Kidney (tissue), 14 donors: Measurements from ENCODE around the gene GCAT. TPM values are rescaled to one million over a fixed set of nuclear protein-coding genes. Genes with fewer than 3 reads are reported as not detected.

ENCODE experiments used
- DNase-seq, 5 donors: peaks; one replicate each; pipeline ENCODE4 v3.0.0-alpha.2; 2013 to 2020
- FAIRE-seq: peaks from 2 replicates; lab custom pipeline; 2012; peaks lifted over from hg19 to GRCh38; lab: Jason Lieb, UNC
- H3K27ac ChIP-seq, 2 donors: one replicate each; pipeline ENCODE4 v1.7.0; 2013; ENCODE audit warnings: low read depth in 2 of 2, low read length in 2 of 2, inconsistent platforms in 1 of 2
- H3K27me3 ChIP-seq: one replicate; pipeline ENCODE4 v1.7.1; 2013; ENCODE audit warnings: low read length, inconsistent platforms; ENCODE audit not compliant: control insufficient read depth, insufficient read depth
- H3K36me3 ChIP-seq, 3 donors: one replicate each; pipeline versions ENCODE4 v1.7.0 to v1.7.1; 2013; ENCODE audit warnings: low read length in 3 of 3, control low read depth in 1 of 3, inconsistent platforms in 1 of 3; ENCODE audit not compliant: insufficient read depth in 3 of 3, control insufficient read depth in 2 of 3
- H3K4me1 ChIP-seq, 3 donors: one replicate each; pipeline versions ENCODE4 v1.7.0 to v1.7.1; 2013; ENCODE audit warnings: low read length in 3 of 3, inconsistent platforms in 1 of 3, low read depth in 1 of 3; ENCODE audit not compliant: control insufficient read depth in 2 of 3, insufficient read depth in 2 of 3
- H3K4me3 ChIP-seq, 3 donors: one replicate each; pipeline versions ENCODE4 v1.7.0 to v1.8.1; 2013; ENCODE audit warnings: low read length in 3 of 3, control low read depth in 1 of 3, inconsistent platforms in 1 of 3
- H3K9ac ChIP-seq, 3 donors: one replicate each; pipeline versions ENCODE4 v1.7.0 to v1.7.1; 2013; ENCODE audit warnings: low read length in 3 of 3, control low read depth in 1 of 3, inconsistent platforms in 1 of 3
- H3K9me3 ChIP-seq, 3 donors: one replicate each; pipeline versions ENCODE4 v1.7.0 to v1.7.1; 2013; ENCODE audit warnings: low read length in 3 of 3, control low read depth in 1 of 3, inconsistent platforms in 1 of 3; ENCODE audit not compliant: control insufficient read depth in 2 of 3, insufficient read depth in 1 of 3
- intact Hi-C: fragments of 100-400 bp; cut with DNase I; formaldehyde crosslinking; loops from one replicate; pipeline ENCODE4 v1.11.1; 2022
- polyA plus RNA-seq: library from polyadenylated mRNA; stranded (reverse); fragments of 350-450 nt; fragmentation: Illumina TruSeq; extraction: RNeasy Lipid Tissue Mini Kit (QIAGEN cat#74804); gene quantifications from one replicate; pipeline ENCODE4 v1.2.3, GENCODE V29; 2014; ENCODE audit warnings: low read depth, low replicate concordance; ENCODE audit not compliant: insufficient read depth
- total RNA-seq: library from RNA; stranded (reverse); fragmentation: NEBNext Ultra II Directional; extraction: Animal tissue kit (Norgen Biotek cat#: 25700); gene quantifications from one replicate; pipeline ENCODE4 v1.2.1, GENCODE V29; 2021
- TF ChIP-seq, protein P1 (sequence below): IDR thresholded peaks from 3 replicates; pipeline ENCODE4 v1.5.1; 2012; ENCODE audit warnings: mild to moderate bottlenecking, moderate library complexity, borderline replicate concordance; ENCODE audit not compliant: insufficient read depth; ENCODE audit errors: extremely low read depth
- donor health status: control.
- donor health status: control.
- donor health status: control.
- donor health status: control.
- donor health status: control.
- donor health status: DM: yes; HTN: yes; CAD: no.
- donor health status: Normal renal cell carcinoma (clear cell type).

The GCAT gene
- total and polyA plus RNA-seq, 2 donors from 2014 or later: 8.9 to 35.9 TPM

DNA sequence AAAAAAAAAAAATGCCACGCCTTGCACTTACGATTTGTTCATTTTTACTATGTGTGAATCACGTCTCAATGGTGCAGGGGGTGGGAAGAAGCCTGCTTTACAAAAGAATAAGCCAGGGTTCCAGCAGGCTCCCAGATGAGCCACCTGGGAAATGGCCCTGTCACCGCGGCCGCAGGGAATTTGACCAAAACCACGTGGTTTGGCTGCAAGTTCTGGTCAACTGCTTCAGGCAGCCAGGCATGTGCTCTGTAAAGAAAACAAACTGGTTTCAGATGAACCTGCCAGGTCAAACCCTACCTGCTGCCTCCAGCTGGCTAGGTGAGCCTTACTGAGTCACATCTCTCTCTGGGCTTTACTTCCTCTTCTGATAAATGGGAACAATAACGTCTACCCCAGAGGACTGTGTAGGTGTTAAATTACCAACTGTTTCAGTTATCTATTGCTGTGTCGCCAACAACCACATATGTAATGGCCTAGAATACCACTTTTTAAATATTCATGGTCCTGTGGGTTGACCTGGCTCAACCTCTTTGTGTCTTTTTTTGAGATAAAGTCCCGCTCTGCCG, 30.5 kb upstream of the GCAT start:
- FAIRE-seq (peak; percentile 13), DNase-seq (peak; percentile 67 to 93 (median 82))
- Histone ChIP-seq H3K36me3 (peaks cover 0 to 5% (median 0%) of the 10 kb centered on the region in 3 donors), H3K4me3 (no peak overlapping the region), H3K9ac (no peak overlapping the region), H3K4me1 (peaks cover 0 to 6% (median 0%) of the 10 kb centered on the region in 3 donors), H3K27me3 (no peaks in the 10 kb centered on the region), H3K9me3 (no peaks in the 10 kb centered on the region), H3K27ac (no peak overlapping the region)
- TF ChIP-seq, protein P1, sequence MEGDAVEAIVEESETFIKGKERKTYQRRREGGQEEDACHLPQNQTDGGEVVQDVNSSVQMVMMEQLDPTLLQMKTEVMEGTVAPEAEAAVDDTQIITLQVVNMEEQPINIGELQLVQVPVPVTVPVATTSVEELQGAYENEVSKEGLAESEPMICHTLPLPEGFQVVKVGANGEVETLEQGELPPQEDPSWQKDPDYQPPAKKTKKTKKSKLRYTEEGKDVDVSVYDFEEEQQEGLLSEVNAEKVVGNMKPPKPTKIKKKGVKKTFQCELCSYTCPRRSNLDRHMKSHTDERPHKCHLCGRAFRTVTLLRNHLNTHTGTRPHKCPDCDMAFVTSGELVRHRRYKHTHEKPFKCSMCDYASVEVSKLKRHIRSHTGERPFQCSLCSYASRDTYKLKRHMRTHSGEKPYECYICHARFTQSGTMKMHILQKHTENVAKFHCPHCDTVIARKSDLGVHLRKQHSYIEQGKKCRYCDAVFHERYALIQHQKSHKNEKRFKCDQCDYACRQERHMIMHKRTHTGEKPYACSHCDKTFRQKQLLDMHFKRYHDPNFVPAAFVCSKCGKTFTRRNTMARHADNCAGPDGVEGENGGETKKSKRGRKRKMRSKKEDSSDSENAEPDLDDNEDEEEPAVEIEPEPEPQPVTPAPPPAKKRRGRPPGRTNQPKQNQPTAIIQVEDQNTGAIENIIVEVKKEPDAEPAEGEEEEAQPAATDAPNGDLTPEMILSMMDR: no peak
- intact Hi-C loops: no loop called here

DNA sequence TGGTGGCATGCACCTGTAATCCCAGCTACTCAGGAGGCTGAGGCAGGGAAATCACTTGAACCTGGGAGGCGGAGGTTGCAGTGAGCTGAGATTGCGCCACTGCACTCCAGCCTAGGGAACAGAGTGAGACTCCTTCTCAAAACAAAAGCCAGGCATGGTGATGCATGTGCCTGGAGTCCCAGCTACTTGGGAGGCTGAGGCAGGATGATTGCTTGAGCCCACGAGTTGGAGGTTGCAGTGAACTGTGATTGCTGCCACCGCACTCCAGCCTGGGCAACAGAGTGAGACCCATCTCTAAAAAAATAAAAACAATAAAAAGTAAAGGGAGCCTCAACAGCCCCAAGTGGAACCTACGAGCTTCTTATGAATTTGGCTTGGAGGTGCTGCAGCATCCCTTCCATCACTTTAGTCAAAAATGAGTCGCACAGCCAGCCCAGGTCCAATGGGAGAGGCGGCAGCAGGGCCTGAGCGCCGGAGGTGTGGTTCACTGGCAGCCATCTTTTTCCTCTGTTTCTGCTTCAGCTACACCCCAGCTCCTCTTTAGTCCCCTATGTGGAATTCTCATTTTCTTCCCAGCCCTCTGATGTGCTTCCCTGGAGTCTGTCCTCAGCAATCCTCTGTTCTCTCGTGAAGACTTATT, 29.2 kb upstream of the GCAT start:
- H3K27ac ChIP-seq: no peak overlapping the region
- H3K4me3 ChIP-seq: no peak overlapping the region
- no peak for FAIRE-seq

DNA sequence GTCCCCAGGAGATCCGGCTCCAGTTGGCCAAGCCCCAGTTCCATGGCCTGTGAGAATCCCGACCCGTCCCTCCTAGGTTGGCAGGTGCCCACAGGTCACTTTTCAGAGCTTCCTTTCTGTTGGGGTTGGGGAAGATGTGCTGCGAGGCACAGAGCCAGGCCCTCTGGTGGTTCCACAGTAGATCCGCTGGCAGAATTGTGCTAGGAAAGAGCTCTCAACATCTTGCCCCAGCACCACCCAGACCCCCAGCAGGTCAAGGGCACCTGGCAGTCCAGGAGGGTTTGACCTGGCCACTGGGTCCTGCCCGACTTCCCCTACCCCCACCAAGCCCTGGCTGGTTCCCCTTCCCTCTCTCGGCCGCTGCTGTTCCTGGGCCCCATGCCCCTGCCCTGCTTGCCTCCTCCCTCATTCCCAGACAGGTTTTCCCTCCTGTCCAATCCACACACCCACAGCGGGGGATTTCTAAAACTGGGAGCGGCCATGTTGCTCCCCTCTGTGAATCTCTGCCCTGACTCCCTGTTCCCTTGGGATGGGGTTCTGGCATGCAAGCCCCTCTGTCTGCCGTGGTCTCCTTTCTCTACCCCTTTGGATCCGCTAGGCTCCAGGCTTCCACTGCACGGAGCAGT, 26.2 kb upstream of the GCAT start:
- Histone ChIP-seq H3K4me3 (no peak overlapping the region), H3K4me1 (peaks cover 0 to 10% (median 0%) of the 10 kb centered on the region in 3 donors), H3K36me3 (no peaks in the 10 kb centered on the region), H3K27me3 (no peaks in the 10 kb centered on the region), H3K9ac (no peak overlapping the region), H3K27ac (no peak overlapping the region), H3K9me3 (no peaks in the 10 kb centered on the region)
- FAIRE-seq (no peak), DNase-seq (peak in 1 of 5 donors; percentile 72)
- TF ChIP-seq, protein P1: no peak
- intact Hi-C loops: no loop called here

More for the DNA sequence above, 29.2 kb upstream of the GCAT start:
- H3K4me1 ChIP-seq: peaks cover 0 to 7% (median 0%) of the 10 kb centered on the region in 3 donors
- no peaks in the 10 kb centered on the region for H3K27me3 ChIP-seq
- intact Hi-C loops: no loop called here
- TF ChIP-seq, protein P1: no peak
- no peaks in the 10 kb centered on the region for H3K9me3 ChIP-seq
- no peaks in the 10 kb centered on the region for H3K36me3 ChIP-seq
- no peak for DNase-seq
- no peak overlapping the region for H3K9ac ChIP-seq
